Globus pallidus (tissue), 1 donor: ENCODE data around the gene PFKP.
A peak's percentile ranks its signal among the peaks of the same experiment; 100 is the strongest.
"Not testable (repeated sequence)": the region's sequence is repeated elsewhere in the genome, so short reads cannot be mapped to it uniquely, and the experiment has no call there.

Experiments
- DNase-seq: peaks from one replicate; pipeline ENCODE4 v3.0.0-alpha.2; 2015; ENCODE audit warnings: low spot score

PFKP gene

GRCh38 chr10:3047596-3047995, 19.8 kb upstream of the PFKP start:
- no peak for DNase-seq

GRCh38 chr10:3048119-3049019, 19.0 kb upstream of the PFKP start:
- no peak for DNase-seq

GRCh38 chr10:3051692-3052091, 15.7 kb upstream of the PFKP start:
- no peak for DNase-seq

- DNase-seq: no peak
These were observed 14.2 kb upstream of the PFKP start for GRCh38 chr10:3053155-3053554.

- no peak for DNase-seq
These were observed 13.0 kb upstream of the PFKP start for GRCh38 chr10:3054183-3054850.

- DNase-seq: no peak
These were observed 12.5 kb upstream of the PFKP start for GRCh38 chr10:3054851-3055199.

- no peak for DNase-seq
These were observed 10.9 kb upstream of the PFKP start for GRCh38 chr10:3056280-3057037.

GRCh38 chr10:3057946-3058345, 9.4 kb upstream of the PFKP start:
- no peak for DNase-seq

GRCh38 chr10:3059974-3060373, 7.4 kb upstream of the PFKP start:
- DNase-seq: no peak

GRCh38 chr10:3060481-3060889, 6.9 kb upstream of the PFKP start:
- DNase-seq: no peak

- DNase-seq: not testable (repeated sequence)
These were observed 5.9 kb upstream of the PFKP start for GRCh38 chr10:3061323-3061898.

- no peak for DNase-seq
These were observed 4.7 kb upstream of the PFKP start for GRCh38 chr10:3062502-3063186.

- DNase-seq: no peak
These were observed 2.9 kb upstream of the PFKP start for GRCh38 chr10:3064423-3064822.

GRCh38 chr10:3065622-3066021, 1.7 kb upstream of the PFKP start:
- DNase-seq: no peak

GRCh38 chr10:3066317-3067117, 831 bp upstream of the PFKP start:
- no peak for DNase-seq

- DNase-seq: no peak
These were observed 471 bp downstream of the PFKP start for GRCh38 chr10:3067859-3068179.

- peak; percentile 33 for DNase-seq
These were observed 1.0 kb downstream of the PFKP start for GRCh38 chr10:3068201-3068967.

GRCh38 chr10:3068968-3069737, 1.8 kb downstream of the PFKP start:
- DNase-seq: no peak

GRCh38 chr10:3069876-3070275, 2.5 kb downstream of the PFKP start:
- no peak for DNase-seq
